HFFc6 (cell line): ENCODE data around the gene ARID5B. TPM values are rescaled to one million over a fixed set of nuclear protein-coding genes. Genes with fewer than 3 reads are reported as not detected.
A peak's percentile ranks its signal among the peaks of the same experiment; 100 is the strongest.

Source experiments
- DNase-seq: peaks from one replicate; pipeline ENCODE4 v3.0.0-alpha.2; 2018
- H3K27ac Mint-ChIP-seq: 2 replicates; pipeline ENCODE4 v1.8.0; 2020; ENCODE audit warnings: mild to moderate bottlenecking, mixed read lengths
- H3K27me3 Mint-ChIP-seq: 2 replicates; pipeline ENCODE4 v1.8.0; 2021; ENCODE audit warnings: mild to moderate bottlenecking, moderate library complexity, mixed read lengths; ENCODE audit not compliant: insufficient read depth
- H3K36me3 Mint-ChIP-seq: 2 replicates; pipeline ENCODE4 v1.8.0; 2021; ENCODE audit warnings: low read depth, mixed read lengths
- H3K4me1 Mint-ChIP-seq: 2 replicates; pipeline ENCODE4 v1.8.0; 2020; ENCODE audit warnings: low read depth, mixed read lengths
- H3K4me3 Mint-ChIP-seq: 2 replicates; pipeline ENCODE4 v1.8.0; 2020; ENCODE audit warnings: mild to moderate bottlenecking, moderate library complexity, mixed read lengths
- H3K9me3 Mint-ChIP-seq: 2 replicates; pipeline ENCODE4 v1.8.0; 2020; ENCODE audit warnings: mild to moderate bottlenecking, mixed read lengths
- total RNA-seq, 6 experiments: library from RNA; stranded (reverse); fragmentation: NEBNext Ultra II Directional; extraction: Animal tissue kit (Norgen Biotek cat#: 25700); gene quantifications; 2 replicates in 1 of 6; 3 replicates in 5 of 6; pipeline ENCODE4 v1.2.3, GENCODE V29; 2021
- TF ChIP-seq, protein P1 (sequence below): fragments of 200-600 bp; sonication (generic); IDR thresholded peaks from 2 replicates; pipeline ENCODE4 v1.5.0; 2021; ENCODE audit warnings: antibody characterized with exemption, mild to moderate bottlenecking

Gene ARID5B
- total RNA-seq, 6 experiments from 2014 or later = 102 to 142 (median 131) TPM

DNA sequence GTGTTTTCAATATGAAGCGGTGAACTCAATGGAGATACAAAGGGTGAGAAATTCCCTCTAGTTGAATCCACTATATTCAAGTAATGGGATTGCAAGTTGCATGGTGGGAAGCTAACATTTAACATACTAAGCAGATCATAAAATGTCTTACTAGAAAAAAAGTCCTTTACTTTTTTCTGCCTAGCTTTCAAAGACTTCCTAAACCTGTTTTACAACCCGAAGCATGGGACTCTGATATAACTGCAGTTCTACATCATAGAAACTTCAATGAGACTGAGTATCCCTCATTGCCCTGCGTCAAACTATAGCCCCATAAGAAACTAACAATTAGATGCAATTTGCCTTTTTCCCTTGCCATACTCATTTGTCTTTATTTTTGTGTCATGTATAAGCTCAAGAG, 187.3 kb downstream of the ARID5B start:
- TF ChIP-seq, protein P1, sequence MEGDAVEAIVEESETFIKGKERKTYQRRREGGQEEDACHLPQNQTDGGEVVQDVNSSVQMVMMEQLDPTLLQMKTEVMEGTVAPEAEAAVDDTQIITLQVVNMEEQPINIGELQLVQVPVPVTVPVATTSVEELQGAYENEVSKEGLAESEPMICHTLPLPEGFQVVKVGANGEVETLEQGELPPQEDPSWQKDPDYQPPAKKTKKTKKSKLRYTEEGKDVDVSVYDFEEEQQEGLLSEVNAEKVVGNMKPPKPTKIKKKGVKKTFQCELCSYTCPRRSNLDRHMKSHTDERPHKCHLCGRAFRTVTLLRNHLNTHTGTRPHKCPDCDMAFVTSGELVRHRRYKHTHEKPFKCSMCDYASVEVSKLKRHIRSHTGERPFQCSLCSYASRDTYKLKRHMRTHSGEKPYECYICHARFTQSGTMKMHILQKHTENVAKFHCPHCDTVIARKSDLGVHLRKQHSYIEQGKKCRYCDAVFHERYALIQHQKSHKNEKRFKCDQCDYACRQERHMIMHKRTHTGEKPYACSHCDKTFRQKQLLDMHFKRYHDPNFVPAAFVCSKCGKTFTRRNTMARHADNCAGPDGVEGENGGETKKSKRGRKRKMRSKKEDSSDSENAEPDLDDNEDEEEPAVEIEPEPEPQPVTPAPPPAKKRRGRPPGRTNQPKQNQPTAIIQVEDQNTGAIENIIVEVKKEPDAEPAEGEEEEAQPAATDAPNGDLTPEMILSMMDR = no peak
- Mint-ChIP-seq H3K9me3 (no peaks in the 10 kb centered on the region), H3K27ac (peak overlapping the region; percentile 57), H3K4me3 (no peak overlapping the region), H3K36me3 (peaks cover 80% of the 10 kb centered on the region), H3K27me3 (peaks cover 25% of the 10 kb centered on the region), H3K4me1 (peaks cover 85% of the 10 kb centered on the region)
- DNase-seq = no peak

DNA sequence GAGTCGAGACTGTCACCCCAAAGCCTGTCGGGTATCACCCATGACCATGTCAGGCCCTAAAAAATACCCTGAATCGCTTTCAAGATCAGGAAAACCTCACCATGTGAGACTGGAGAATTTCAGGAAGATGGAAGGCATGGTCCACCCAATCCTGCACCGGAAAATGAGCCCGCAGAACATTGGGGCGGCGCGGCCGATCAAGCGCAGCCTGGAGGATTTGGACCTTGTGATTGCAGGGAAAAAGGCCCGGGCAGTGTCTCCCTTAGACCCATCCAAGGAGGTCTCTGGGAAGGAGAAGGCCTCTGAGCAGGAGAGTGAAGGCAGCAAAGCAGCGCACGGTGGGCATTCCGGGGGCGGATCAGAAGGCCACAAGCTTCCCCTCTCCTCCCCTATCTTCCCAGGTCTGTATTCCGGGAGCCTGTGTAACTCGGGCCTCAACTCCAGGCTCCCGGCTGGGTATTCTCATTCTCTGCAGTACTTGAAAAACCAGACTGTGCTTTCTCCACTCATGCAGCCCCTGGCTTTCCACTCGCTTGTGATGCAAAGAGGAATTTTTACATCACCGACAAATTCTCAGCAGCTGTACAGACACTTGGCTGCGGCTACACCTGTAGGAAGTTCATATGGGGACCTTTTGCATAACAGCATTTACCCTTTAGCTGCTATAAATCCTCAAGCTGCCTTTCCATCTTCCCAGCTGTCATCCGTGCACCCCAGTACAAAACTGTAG, 191.0 kb downstream of the ARID5B start:
- H3K36me3 Mint-ChIP-seq = peaks cover 95% of the 10 kb centered on the region
- TF ChIP-seq, protein P1 = no peak

DNA sequence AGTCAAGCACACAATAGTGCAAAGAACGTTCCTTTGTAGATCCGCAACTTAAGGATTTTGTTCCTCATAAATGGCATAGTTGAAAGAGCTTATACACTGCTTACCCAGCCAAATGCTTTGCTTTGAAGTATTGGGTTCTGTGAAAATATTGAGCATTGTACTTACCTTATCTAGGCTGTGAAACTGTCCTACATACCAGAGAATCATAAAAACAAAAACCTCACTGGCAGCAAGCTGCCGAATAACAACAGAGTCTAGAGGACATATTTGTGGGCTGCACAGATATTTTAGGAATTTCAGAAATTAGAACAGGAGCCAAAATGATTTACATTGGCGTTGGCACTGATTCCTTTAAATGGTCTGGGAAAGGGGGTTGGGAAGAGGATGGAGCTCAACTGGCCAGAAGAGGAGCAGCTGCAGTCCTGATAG, 192.4 kb downstream of the ARID5B start:
- peak overlapping the region; percentile 80 for H3K27ac Mint-ChIP-seq
- H3K4me1 Mint-ChIP-seq = peaks cover 94% of the 10 kb centered on the region

More for the DNA sequence above, 191.0 kb downstream of the ARID5B start:
- Mint-ChIP-seq H3K27ac (peak overlapping the region; percentile 80), H3K4me1 (peaks cover 96% of the 10 kb centered on the region), H3K27me3 (peaks cover 30% of the 10 kb centered on the region), H3K4me3 (peak overlapping the region; percentile 68), H3K9me3 (peaks cover under 1% of the 10 kb centered on the region; the same call in 1 of the 2 replicates)
- DNase-seq = no peak

DNA sequence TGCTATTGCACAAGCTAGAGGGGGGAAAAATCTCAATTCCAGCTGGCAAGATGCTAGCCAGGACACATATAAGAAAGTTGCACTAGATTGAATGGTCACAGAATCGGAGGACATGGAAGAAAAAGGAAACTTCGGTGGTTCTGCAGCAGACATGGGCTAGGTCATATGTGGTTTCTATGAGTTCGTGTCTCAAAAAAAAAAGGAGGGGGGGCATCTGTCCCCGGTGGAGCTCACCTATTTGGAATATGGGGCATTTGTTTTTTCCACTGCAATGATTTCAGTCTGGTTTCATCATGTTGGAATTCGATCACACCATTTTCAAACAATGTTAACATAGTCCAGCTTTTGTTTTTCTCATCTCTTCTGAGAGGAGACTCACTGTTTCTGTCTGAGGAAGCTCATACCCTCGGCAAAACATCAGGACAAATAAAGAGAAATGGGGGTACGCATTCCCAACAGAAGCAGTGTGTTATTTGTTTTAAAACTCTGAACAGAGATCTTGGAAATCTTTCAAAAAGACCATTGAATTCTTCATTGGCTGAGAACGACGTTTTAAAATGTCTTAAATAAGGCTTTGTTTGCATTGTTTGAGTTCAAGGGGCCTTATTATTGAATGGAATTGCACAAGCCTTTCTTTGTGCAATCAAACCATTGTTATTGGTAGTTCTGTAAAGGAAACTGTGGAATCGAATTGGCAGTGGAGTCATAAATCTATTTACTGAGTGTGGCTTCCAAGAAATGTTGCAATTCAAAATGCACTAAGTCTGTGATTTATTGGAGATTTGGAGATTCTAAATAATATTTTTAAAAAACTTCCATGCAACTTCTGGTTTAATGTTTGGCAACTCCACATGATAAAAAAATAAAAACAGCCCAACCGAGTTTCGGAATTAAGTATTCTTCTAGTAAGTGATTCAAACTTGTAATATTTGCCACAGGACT, 194.0 kb downstream of the ARID5B start:
- peaks cover 36% of the 10 kb centered on the region for H3K27me3 Mint-ChIP-seq
- peaks cover 80% of the 10 kb centered on the region for H3K36me3 Mint-ChIP-seq
- TF ChIP-seq, protein P1 = no peak
- peak overlapping the region; percentile 52 for H3K4me3 Mint-ChIP-seq
- H3K9me3 Mint-ChIP-seq = peaks cover 5% of the 10 kb centered on the region
- H3K4me1 Mint-ChIP-seq = peaks cover 86% of the 10 kb centered on the region
- peak overlapping the region; percentile 83 for H3K27ac Mint-ChIP-seq
- no peak for DNase-seq

More for the DNA sequence above, 192.4 kb downstream of the ARID5B start:
- Mint-ChIP-seq H3K4me3 (peak overlapping the region; percentile 68), H3K27me3 (peaks cover 36% of the 10 kb centered on the region), H3K36me3 (peaks cover 95% of the 10 kb centered on the region), H3K9me3 (peaks cover 5% of the 10 kb centered on the region)
- peak; percentile 67 for DNase-seq
- TF ChIP-seq, protein P1 = no peak

DNA sequence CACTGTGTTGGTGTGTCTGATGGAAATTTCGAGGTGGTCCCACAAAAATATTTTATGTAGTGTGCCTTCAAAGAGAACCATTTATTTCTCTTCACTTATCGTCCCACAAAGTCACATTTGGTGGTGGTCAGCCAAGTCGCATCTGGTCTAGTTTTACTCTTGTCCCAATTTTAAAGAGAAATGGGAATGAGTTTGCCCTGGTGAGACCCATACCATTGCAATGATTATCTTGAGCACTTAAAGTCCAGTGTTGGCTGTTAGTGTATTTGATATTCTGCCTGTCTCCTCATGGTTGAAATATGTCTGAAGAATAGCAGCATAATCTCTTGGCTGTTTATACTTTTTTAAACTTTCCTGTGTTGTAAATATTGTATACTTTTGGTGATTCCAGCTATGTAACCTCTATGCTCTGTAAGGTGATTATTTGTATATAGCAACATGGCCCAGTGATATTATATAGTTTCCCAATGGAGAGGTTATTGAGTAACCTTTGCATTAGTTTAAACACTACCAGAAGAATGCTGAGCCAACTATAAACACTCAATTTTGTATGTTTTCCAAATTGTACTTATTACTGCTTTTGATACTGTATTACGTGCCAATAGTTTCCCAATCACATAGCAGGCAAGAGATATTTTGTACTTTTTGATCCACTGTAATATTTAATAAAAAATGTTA, 194.9 kb downstream of the ARID5B start:
- no peak for DNase-seq
- Mint-ChIP-seq H3K4me1 (peaks cover 78% of the 10 kb centered on the region), H3K27me3 (peaks cover 28% of the 10 kb centered on the region), H3K36me3 (peaks cover 71% of the 10 kb centered on the region), H3K27ac (peak overlapping the region; percentile 83; the same call in 1 of the 2 replicates), H3K4me3 (0 out of 2 replicates have a peak overlapping the region, but pooled peaks have one; percentile 52), H3K9me3 (peaks cover 5% of the 10 kb centered on the region)
- TF ChIP-seq, protein P1 = no peak
